Esophagus squamous epithelium (tissue), 5 donors: Measurements from ENCODE around the gene ZMAT2. TPM values are rescaled to one million over a fixed set of nuclear protein-coding genes. Genes with fewer than 3 reads are reported as not detected.
"Not testable (repeated sequence)": the region's sequence is repeated elsewhere in the genome, so short reads cannot be mapped to it uniquely, and the experiment has no call there.

Source experiments
- DNase-seq: peaks from one replicate; lab custom pipeline; 2025; lab: John Stamatoyannopoulos, UW
- H3K27ac ChIP-seq, 4 donors: fragments of 200-600 bp; sonication (generic); one replicate each; pipeline ENCODE4 v1.5.1; 2016 to 2019; ENCODE audit warnings: mild to moderate bottlenecking in 1 of 4
- H3K27me3 ChIP-seq, 4 donors: fragments of 200-600 bp; sonication (generic); 1 replicate in 3 of 4; 2 replicates in 1 of 4; pipeline versions ENCODE4 v1.5.1 to v1.6.0; 2017 to 2021; ENCODE audit warnings: antibody characterized with exemption in 1 of 4
- H3K36me3 ChIP-seq, 3 donors: fragments of 200-600 bp; sonication (generic); one replicate each; pipeline ENCODE4 v1.5.1; 2016 to 2019
- H3K4me1 ChIP-seq, 3 donors: fragments of 200-600 bp; sonication (generic); one replicate each; pipeline ENCODE4 v1.5.1; 2017 to 2019
- H3K4me3 ChIP-seq, 4 donors: fragments of 200-600 bp; sonication (generic); 1 replicate in 3 of 4; 2 replicates in 1 of 4; pipeline ENCODE4 v1.5.1; 2016 to 2019; ENCODE audit warnings: mild to moderate bottlenecking in 2 of 4, moderate library complexity in 1 of 4
- H3K9me3 ChIP-seq, 3 donors: fragments of 200-600 bp; sonication (generic); one replicate each; pipeline ENCODE4 v1.5.1; 2016 to 2019
- CTCF ChIP-seq, 6 experiments: fragments of 450-650 bp in 4 of 6; fragments of 200-600 bp in 2 of 6; sonication (generic) in 2 of 6; IDR thresholded peaks; one replicate each; pipeline ENCODE4 v1.5.1; 2016 to 2019; ENCODE audit warnings: antibody characterized with exemption in 6 of 6, mild to moderate bottlenecking in 4 of 6, moderate library complexity in 4 of 6
- POLR2A ChIP-seq, 4 donors: fragments of 450-650 bp; IDR thresholded peaks; one replicate each; pipeline ENCODE4 v1.6.1; 2017; ENCODE audit warnings: antibody characterized with exemption in 4 of 4, mild to moderate bottlenecking in 4 of 4, moderate library complexity in 3 of 4
- WGBS, 2 donors: methylation state at CpG; one replicate each; pipeline ENCODE4 v1.1.5; 2018; 5-methylcytosine and 5-hydroxymethylcytosine counted together
- intact Hi-C: fragments of 100-400 bp; cut with DNase I; formaldehyde crosslinking; loops from one replicate; pipeline ENCODE4 v1.15.0; 2022
- total RNA-seq, 4 donors: library from RNA; depleted of rRNA; stranded (reverse); fragments of >200 nt; gene quantifications; one replicate each; pipeline ENCODE4 v1.1.0, GENCODE V29; 2016
- donor health status: DM: yes; HTN: yes; CAD: no.

ZMAT2 gene
- total RNA-seq, 4 donors from 2014 or later: 25.2 to 52.4 (median 41.3) TPM

GRCh38 chr5:140694276-140694675 is 6.0 kb upstream of the ZMAT2 start:
- intact Hi-C loops: no loop called here
- H3K36me3 ChIP-seq: peaks cover 38 to 68% (median 42%) of the 10 kb centered on the region in 3 donors

GRCh38 chr5:140696891-140697492 is 3.3 kb upstream of the ZMAT2 start:
- no peaks in the 10 kb centered on the region for H3K27me3 ChIP-seq
- DNase-seq: no peak
- no peak overlapping the region for H3K4me3 ChIP-seq
- peaks cover 8 to 46% (median 26%) of the 10 kb centered on the region in 3 donors for H3K4me1 ChIP-seq
- intact Hi-C loops: no loop called here
- no peaks in the 10 kb centered on the region for H3K9me3 ChIP-seq
- WGBS, 2 donors: 88 to 100% methylated on average over 1 to 4 of the region's 4 CpGs
- no peak overlapping the region for H3K27ac ChIP-seq
- TF ChIP-seq CTCF (IDR thresholded peaks at IDR 0.05) (no peak), POLR2A (IDR thresholded peaks at IDR 0.05) (no peak)
- peaks cover 38 to 75% (median 44%) of the 10 kb centered on the region in 3 donors for H3K36me3 ChIP-seq

More at GRCh38 chr5:140694276-140694675, 6.0 kb upstream of the ZMAT2 start:
- H3K9me3 ChIP-seq: no peaks in the 10 kb centered on the region
- no peak overlapping the region for H3K27ac ChIP-seq
- TF ChIP-seq POLR2A (IDR thresholded peaks at IDR 0.05) (no peak), CTCF (IDR thresholded peaks at IDR 0.05) (no peak)
- WGBS, 2 donors: 53 to 64% methylated on average over 5 of the region's 5 CpGs
- no peaks in the 10 kb centered on the region for H3K27me3 ChIP-seq
- H3K4me3 ChIP-seq: no peak overlapping the region
- peaks cover 4 to 42% (median 22%) of the 10 kb centered on the region in 3 donors for H3K4me1 ChIP-seq
- no peak for DNase-seq

- Histone ChIP-seq H3K9me3 (no peaks in the 10 kb centered on the region), H3K36me3 (peaks cover 0 to 49% (median 33%) of the 10 kb centered on the region in 3 donors), H3K27ac (no peak overlapping the region), H3K27me3 (no peaks in the 10 kb centered on the region), H3K4me1 (peaks cover 0 to 18% (median 0%) of the 10 kb centered on the region in 3 donors), H3K4me3 (no peak overlapping the region)
- intact Hi-C loops: no loop called here
- 90 to 92% methylated on average over 1 to 4 of the region's 4 CpGs for WGBS, 2 donors
- DNase-seq: no peak
- TF ChIP-seq POLR2A (IDR thresholded peaks at IDR 0.05) (no peak), CTCF (IDR thresholded peaks at IDR 0.05) (no peak)
These were observed 7.6 kb downstream of the ZMAT2 start for GRCh38 chr5:140707812-140708211.

GRCh38 chr5:140708787-140709186 is 8.5 kb downstream of the ZMAT2 start:
- intact Hi-C loops, H3K4me3 ChIP-seq, DNase-seq, H3K27ac ChIP-seq, H3K9me3 ChIP-seq, H3K27me3 ChIP-seq: not testable (repeated sequence)
- 86 to 89% methylated on average over 9 of the region's 9 CpGs for WGBS, 2 donors
- Histone ChIP-seq H3K4me1 (peaks cover 0 to 17% (median 0%) of the 10 kb centered on the region in 3 donors), H3K36me3 (peaks cover 0 to 39% (median 23%) of the 10 kb centered on the region in 3 donors)

- peak; percentile 48 for DNase-seq
- Histone ChIP-seq H3K36me3 (peaks cover 0 to 17% (median 2%) of the 10 kb centered on the region in 3 donors), H3K27me3 (no peaks in the 10 kb centered on the region), H3K9me3 (no peaks in the 10 kb centered on the region), H3K4me1 (peaks cover 0 to 17% (median 0%) of the 10 kb centered on the region in 3 donors), H3K27ac (peak overlapping the region; percentile 80 to 98 (median 94)), H3K4me3 (peak overlapping the region; percentile 40 to 85 (median 61))
- peak in 3 of 4 donors; percentile 22 to 51 (median 37) for TF ChIP-seq POLR2A (IDR thresholded peaks at IDR 0.05)
- peak in 1 of 6 experiments; percentile 4 for TF ChIP-seq CTCF (IDR thresholded peaks at IDR 0.05)
- intact Hi-C loops: no loop called here
- WGBS, 2 donors: 0 to 4% methylated on average over 22 to 27 of the region's 27 CpGs
These were observed 10.8 kb downstream of the ZMAT2 start for GRCh38 chr5:140710899-140711552.
